Caki2 (cell line): Measurements from ENCODE around the gene MRM3. TPM values are rescaled to one million over a fixed set of nuclear protein-coding genes. Genes with fewer than 3 reads are reported as not detected.

Experiments
- DNase-seq: peaks from one replicate; pipeline ENCODE4 v3.0.0-alpha.2; 2015; ENCODE audit warnings: low read depth
- in situ Hi-C: cut with HindIII; loops from 2 replicates; pipeline ENCODE4 v1.10.0; 2016; ENCODE audit warnings: low sequenced_read_pairs, low pct_unique_long_range_greater_than_20kb, mixed read lengths
- total RNA-seq: library from RNA; depleted of rRNA; stranded (reverse); fragments of >200 nt; shearing (Covaris generic); gene quantifications from 2 replicates; pipeline ENCODE4 v1.2.3, GENCODE V29; 2014; ENCODE audit warnings: low replicate concordance; rRNA removed

The MRM3 gene
- total RNA-seq, 1 experiment from 2014 or later, result 36.2 TPM

- DNase-seq, result no peak
- in situ Hi-C loops, result no loop called here
Measured at GRCh38 chr17:838486-838885, 56.3 kb downstream of the MRM3 start.

GRCh38 chr17:841313-841712 lies 59.2 kb downstream of the MRM3 start:
- DNase-seq, result no peak
- in situ Hi-C loops, result no loop called here

Other genes starting within 250 kb of the MRM3 start
- gene VPS53, start 67.5 kb upstream of the MRM3 start, total RNA-seq, result 2.5 and 8.4 TPM in 2 replicates
- 25.7 and 34.3 TPM in 2 replicates for gene TLCD3A, start 49.8 kb upstream of the MRM3 start, total RNA-seq
- 16.2 and 25.6 TPM in 2 replicates for gene GEMIN4, start 30.1 kb upstream of the MRM3 start, total RNA-seq
- 36.8 and 65.9 TPM in 2 replicates for gene GLOD4, start 73 bp upstream of the MRM3 start, total RNA-seq
- 61.6 and 65.7 TPM in 2 replicates for gene NXN, start 197.4 kb downstream of the MRM3 start, total RNA-seq
- gene TIMM22, start 214.8 kb downstream of the MRM3 start, total RNA-seq, result 12.5 and 19.8 TPM in 2 replicates